Activated B cell treated with CpG ODN at 0.5 μM for 24 hours (primary cell): ENCODE measurements around the gene ALDH3B1. TPM values are rescaled to one million over a fixed set of nuclear protein-coding genes. Genes with fewer than 3 reads are reported as not detected.

Experiments used
- ATAC-seq: fragments of 200-7000 bp; cut with Tn5 transposase; one replicate; pipeline ENCODE4 v1.10.0; 2021; ENCODE audit warnings: low read depth, mild to moderate bottlenecking, moderate library complexity
- CTCF ChIA-PET: fragments of 350-600 bp; sonication (Branson Sonifier 250); formaldehyde crosslinking; loops from one replicate; lab custom pipeline; 2021; ENCODE audit warnings: antibody characterized with exemption; lab: Charles Lee
- POLR2A ChIA-PET: fragments of 350-600 bp; sonication (Branson Sonifier 250); formaldehyde crosslinking; loops from one replicate; lab custom pipeline; 2021; ENCODE audit warnings: antibody characterized with exemption; lab: Charles Lee
- DNase-seq: peaks from one replicate; pipeline ENCODE4 v3.0.0; 2022
- H3K27ac Mint-ChIP-seq: one replicate; pipeline ENCODE4 v1.8.0; 2020; ENCODE audit warnings: mixed read lengths
- H3K27me3 Mint-ChIP-seq: one replicate; pipeline ENCODE4 v1.8.0; 2021; ENCODE audit warnings: mixed read lengths
- H3K36me3 Mint-ChIP-seq: one replicate; pipeline ENCODE4 v1.8.0; 2021; ENCODE audit warnings: low read depth, mixed read lengths
- H3K4me1 Mint-ChIP-seq: one replicate; pipeline ENCODE4 v1.8.0; 2021; ENCODE audit warnings: mixed read lengths
- H3K4me3 Mint-ChIP-seq: one replicate; pipeline ENCODE4 v1.8.0; 2020; ENCODE audit warnings: mild to moderate bottlenecking, mixed read lengths
- H3K9me3 Mint-ChIP-seq: one replicate; pipeline ENCODE4 v1.8.0; 2020; ENCODE audit warnings: mixed read lengths
- intact Hi-C: fragments of 100-400 bp; cut with micrococcal nuclease; formaldehyde crosslinking; loops from one replicate; pipeline ENCODE4 v1.15.1; 2024
- total RNA-seq: library from RNA; stranded (reverse); gene quantifications from 2 replicates; pipeline ENCODE4 v1.2.3, GENCODE V29; 2022
- TF ChIP-seq, protein P1 (sequence below): fragments of 200-600 bp; IDR thresholded peaks from one replicate; pipeline ENCODE4 v1.8.0; 2022; ENCODE audit warnings: antibody characterized with exemption, mild to moderate bottlenecking

Gene ALDH3B1
- total RNA-seq, 1 donor from 2014 or later = 0.53 TPM

DNA sequence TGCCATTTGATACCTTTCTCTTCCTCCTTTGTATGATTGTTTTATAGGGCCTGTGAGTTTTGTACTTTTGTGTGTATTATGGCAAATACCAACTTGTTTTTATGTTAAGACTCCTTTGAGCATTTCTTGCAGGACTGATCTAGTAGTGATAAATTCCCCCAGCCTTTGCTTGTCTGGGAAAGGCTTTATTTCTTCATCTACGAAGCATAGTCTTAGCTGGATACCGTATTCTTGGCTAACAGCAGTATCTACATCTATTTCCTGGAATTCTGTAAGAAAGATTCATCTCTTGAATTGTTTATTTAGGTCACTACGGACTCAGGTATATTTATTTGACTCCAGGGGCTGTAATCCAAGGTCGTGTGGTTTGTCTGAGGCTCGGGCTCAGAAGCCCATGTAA is 14.4 kb downstream of the ALDH3B1 start:
- CTCF ChIA-PET = interaction anchor here (0.8 to 1.6 kb wide), 2 partner anchors 16 to 22 kb away, joined by 3 to 4 read pairs; no protein-coding TSS in a partner anchor
- no peak for DNase-seq
- no peaks in the 10 kb centered on the region for H3K27me3 Mint-ChIP-seq

DNA sequence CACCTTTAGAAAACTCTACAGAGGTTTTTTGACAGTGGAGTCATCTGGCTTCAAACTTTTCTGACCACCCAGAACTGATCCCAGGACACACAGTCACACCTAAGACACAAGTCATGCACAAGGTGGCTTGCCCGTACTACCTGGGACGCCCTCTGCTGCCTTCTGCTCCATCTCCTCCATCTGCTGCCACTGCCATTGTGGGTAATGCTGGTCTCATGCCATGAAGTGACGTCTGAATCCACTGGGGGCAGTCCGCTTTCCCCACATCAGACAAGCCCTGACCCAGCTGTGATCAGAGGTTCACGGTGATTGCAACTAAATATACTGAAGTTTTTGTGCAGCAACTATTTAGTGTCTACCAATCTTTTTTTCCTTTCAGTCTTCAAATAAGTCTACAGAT is 14.9 kb downstream of the ALDH3B1 start:
- Mint-ChIP-seq H3K9me3 (peaks cover 2% of the 10 kb centered on the region), H3K27me3 (no peaks in the 10 kb centered on the region), H3K4me1 (peaks cover 4% of the 10 kb centered on the region), H3K27ac (no peak overlapping the region), H3K4me3 (no peak overlapping the region), H3K36me3 (no peaks in the 10 kb centered on the region)
- CTCF ChIA-PET = interaction anchor here (0.8 to 1.6 kb wide), 2 partner anchors 16 to 22 kb away, joined by 3 to 4 read pairs; no protein-coding TSS in a partner anchor
- intact Hi-C loops = no loop called here
- ATAC-seq = peak; percentile 32
- POLR2A ChIA-PET = interaction anchor here (1.0 to 1.2 kb wide), 2 partner anchors 15 kb away, joined by 3 read pairs; partner anchors contain the start of gene ALDH3B1
- no peak for DNase-seq
- TF ChIP-seq, protein P1, sequence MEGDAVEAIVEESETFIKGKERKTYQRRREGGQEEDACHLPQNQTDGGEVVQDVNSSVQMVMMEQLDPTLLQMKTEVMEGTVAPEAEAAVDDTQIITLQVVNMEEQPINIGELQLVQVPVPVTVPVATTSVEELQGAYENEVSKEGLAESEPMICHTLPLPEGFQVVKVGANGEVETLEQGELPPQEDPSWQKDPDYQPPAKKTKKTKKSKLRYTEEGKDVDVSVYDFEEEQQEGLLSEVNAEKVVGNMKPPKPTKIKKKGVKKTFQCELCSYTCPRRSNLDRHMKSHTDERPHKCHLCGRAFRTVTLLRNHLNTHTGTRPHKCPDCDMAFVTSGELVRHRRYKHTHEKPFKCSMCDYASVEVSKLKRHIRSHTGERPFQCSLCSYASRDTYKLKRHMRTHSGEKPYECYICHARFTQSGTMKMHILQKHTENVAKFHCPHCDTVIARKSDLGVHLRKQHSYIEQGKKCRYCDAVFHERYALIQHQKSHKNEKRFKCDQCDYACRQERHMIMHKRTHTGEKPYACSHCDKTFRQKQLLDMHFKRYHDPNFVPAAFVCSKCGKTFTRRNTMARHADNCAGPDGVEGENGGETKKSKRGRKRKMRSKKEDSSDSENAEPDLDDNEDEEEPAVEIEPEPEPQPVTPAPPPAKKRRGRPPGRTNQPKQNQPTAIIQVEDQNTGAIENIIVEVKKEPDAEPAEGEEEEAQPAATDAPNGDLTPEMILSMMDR = no peak

More for the DNA sequence above, 14.4 kb downstream of the ALDH3B1 start:
- Mint-ChIP-seq H3K27ac (no peak overlapping the region), H3K9me3 (peaks cover 2% of the 10 kb centered on the region), H3K4me1 (peaks cover 1% of the 10 kb centered on the region), H3K4me3 (no peak overlapping the region), H3K36me3 (no peaks in the 10 kb centered on the region)
- TF ChIP-seq, protein P1 = no peak
- POLR2A ChIA-PET = interaction anchor here (1.0 to 1.2 kb wide), 2 partner anchors 15 kb away, joined by 3 read pairs; partner anchors contain the start of gene ALDH3B1
- intact Hi-C loops = no loop called here
- no peak for ATAC-seq

DNA sequence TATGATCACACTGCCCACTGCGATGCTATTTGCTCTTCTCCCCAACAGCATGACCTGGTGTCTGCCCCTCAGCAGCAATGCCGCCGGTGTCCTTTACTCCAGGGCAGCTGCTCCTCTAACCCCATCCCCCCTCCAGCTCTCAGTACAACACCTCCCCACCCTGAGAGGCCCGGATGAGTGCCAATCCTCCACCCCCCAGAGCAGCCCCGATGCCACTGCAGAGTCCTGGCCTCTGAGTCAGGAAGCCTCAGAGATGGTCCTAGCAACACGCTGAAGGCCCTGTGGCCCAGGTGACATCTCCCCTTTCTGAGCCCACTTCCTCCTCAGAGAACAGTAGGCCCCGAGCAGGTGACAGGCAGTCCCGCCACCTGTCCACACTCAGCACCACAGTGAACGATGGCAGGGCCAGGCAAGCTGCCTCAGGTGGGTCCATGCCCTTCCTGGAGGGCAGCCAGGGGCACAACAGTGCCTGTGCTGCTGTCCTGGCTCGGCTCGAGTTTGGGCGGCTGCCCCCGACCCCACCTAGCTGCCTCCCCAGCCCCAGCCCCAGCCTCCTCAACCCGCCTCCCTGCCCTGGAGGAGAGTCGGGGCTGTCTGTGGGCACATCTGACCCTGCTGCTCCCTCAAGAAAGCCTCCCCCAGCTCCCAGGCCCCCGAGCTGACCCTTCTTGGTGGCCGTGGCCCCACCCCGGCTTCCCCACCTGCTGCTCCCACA is 16.4 kb downstream of the ALDH3B1 start:
- peaks cover 19% of the 10 kb centered on the region for H3K4me1 Mint-ChIP-seq
- DNase-seq (no peak), ATAC-seq (no peak)
- CTCF ChIA-PET = no interaction called here
- H3K36me3 Mint-ChIP-seq = peaks cover 2% of the 10 kb centered on the region
- POLR2A ChIA-PET = no interaction called here
- TF ChIP-seq, protein P1 = no peak
- no peak overlapping the region for H3K4me3 Mint-ChIP-seq
- H3K27ac Mint-ChIP-seq = no peak overlapping the region
- H3K27me3 Mint-ChIP-seq = no peaks in the 10 kb centered on the region
- peaks cover 2% of the 10 kb centered on the region for H3K9me3 Mint-ChIP-seq
- intact Hi-C loops = no loop called here

DNA sequence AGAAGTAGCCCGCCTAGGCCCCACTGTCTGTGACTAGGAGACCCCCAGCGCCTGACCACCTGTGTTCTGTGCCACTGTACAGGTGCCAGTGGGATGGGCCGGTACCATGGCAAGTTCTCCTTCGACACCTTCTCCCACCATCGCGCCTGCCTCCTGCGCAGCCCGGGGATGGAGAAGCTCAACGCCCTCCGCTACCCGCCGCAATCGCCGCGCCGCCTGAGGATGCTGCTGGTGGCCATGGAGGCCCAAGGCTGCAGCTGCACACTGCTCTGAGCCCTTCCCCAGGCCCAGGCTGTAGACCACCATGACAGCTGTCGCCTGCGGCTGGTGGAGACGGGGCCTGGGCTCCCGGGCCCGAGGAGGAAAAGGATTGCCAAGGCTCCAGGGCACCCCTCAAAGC is 17.5 kb downstream of the ALDH3B1 start:
- Mint-ChIP-seq H3K27ac (no peak overlapping the region), H3K4me3 (no peak overlapping the region), H3K4me1 (peaks cover 22% of the 10 kb centered on the region), H3K27me3 (no peaks in the 10 kb centered on the region), H3K9me3 (peaks cover 2% of the 10 kb centered on the region), H3K36me3 (peaks cover 2% of the 10 kb centered on the region)
- no peak for ATAC-seq
- DNase-seq = no peak
- intact Hi-C loops = no loop called here
- CTCF ChIA-PET = no interaction called here
- POLR2A ChIA-PET = no interaction called here
- TF ChIP-seq, protein P1 = no peak

DNA sequence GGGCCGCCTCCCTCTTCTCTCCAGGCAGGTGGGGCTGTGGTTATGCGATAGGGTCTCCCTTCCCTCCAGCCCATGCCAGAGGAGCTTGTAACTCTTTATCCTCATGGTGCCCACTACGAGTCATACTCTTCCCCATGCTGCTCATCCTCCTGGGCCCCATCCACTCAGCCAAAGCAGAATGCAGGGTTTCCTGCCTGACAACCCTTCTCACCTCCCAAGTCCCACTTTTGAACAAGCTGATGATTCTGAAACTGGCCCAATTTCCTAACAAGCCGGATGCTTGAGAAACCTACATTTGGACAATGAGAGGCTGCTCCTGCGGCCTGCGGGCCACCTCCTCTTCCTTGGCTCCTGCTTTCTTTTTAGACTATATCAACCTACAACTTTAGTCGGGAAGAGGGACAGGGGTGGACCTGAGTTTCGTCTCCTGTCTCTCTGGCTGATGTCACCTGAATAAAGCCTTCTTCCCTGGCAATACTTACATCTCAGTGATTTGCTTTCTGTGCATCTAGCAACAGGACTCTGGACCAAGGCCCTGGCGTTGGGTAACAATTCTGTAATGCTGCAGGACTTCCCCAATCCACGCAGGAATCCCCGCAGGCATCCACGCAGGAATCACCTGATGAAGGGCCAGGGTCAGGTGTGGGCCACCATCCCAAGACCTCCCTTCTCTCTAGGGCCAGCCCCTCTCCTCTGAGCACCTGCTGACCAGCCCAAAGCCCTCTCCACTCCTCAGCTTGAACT is 18.8 kb downstream of the ALDH3B1 start:
- Mint-ChIP-seq H3K27ac (no peak overlapping the region), H3K4me1 (peaks cover 22% of the 10 kb centered on the region), H3K4me3 (peak overlapping the region; percentile 93), H3K36me3 (peaks cover 8% of the 10 kb centered on the region), H3K9me3 (peaks cover 2% of the 10 kb centered on the region), H3K27me3 (no peaks in the 10 kb centered on the region)
- TF ChIP-seq, protein P1 = no peak
- ATAC-seq (no peak), DNase-seq (no peak)
- CTCF ChIA-PET = no interaction called here
- intact Hi-C loops = no loop called here
- POLR2A ChIA-PET = interaction anchor here (0.7 to 2.8 kb wide), 2 partner anchors 9 to 25 kb away, joined by 3 to 10 read pairs; partner anchors contain the start of gene UNC93B1
